Measurements from ENCODE around the gene AP5S1.
"Not testable (repeated sequence)": the region's sequence is repeated elsewhere in the genome, so short reads cannot be mapped to it uniquely, and the experiment has no call there.

The AP5S1 gene

DNA sequence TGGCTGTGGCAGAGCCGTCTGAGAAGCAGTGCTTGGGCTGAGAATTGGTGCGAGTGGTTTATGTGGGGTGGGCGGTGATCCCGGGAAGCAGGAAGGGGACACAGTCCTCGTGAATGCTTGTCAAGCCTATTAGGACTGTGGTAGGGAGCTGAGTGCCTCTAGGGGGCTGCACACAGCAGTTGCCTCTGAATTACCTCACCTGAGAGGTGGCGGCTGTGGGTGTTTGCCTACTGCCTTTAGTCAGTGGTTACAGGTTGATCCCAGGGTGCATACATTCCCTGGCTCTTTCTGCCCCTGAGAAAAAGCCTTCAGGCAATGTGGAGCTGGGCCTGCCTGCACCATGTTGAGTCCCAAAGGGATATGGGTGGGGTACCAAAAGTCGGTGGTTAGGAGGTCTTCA is 5.2 kb downstream of the AP5S1 start:
- no peak overlapping the region for H3K4me3 Mint-ChIP-seq
- H3K36me3 Mint-ChIP-seq (ENCODE audit: low read depth): peaks cover 13% of the 10 kb centered on the region
- H3K27ac Mint-ChIP-seq: no peak overlapping the region
- H3K9me3 Mint-ChIP-seq: no peaks in the 10 kb centered on the region
- no peak for DNase-seq (ENCODE audit: low spot score)
- peaks cover 7% of the 10 kb centered on the region for H3K4me1 Mint-ChIP-seq (ENCODE audit: low read depth)
- H3K27me3 Mint-ChIP-seq (ENCODE audit: low read depth): no peaks in the 10 kb centered on the region

- Mint-ChIP-seq H3K27me3 (ENCODE audit: low read depth) (no peaks in the 10 kb centered on the region), H3K4me3 (no peak overlapping the region), H3K9me3 (no peaks in the 10 kb centered on the region), H3K27ac (no peak overlapping the region), H3K36me3 (ENCODE audit: low read depth) (peaks cover 13% of the 10 kb centered on the region), H3K4me1 (ENCODE audit: low read depth) (peaks cover 5% of the 10 kb centered on the region)
- DNase-seq (ENCODE audit: low spot score): no peak
Observed at GRCh38 chr20:3826420-3826819, 6.1 kb downstream of the AP5S1 start.

GRCh38 chr20:3828798-3829197 is 8.5 kb downstream of the AP5S1 start:
- Mint-ChIP-seq H3K27ac (no peak overlapping the region), H3K9me3 (no peaks in the 10 kb centered on the region), H3K4me3 (no peak overlapping the region), H3K4me1 (ENCODE audit: low read depth) (no peaks in the 10 kb centered on the region), H3K27me3 (ENCODE audit: low read depth) (no peaks in the 10 kb centered on the region), H3K36me3 (ENCODE audit: low read depth) (peaks cover 9% of the 10 kb centered on the region)
- DNase-seq (ENCODE audit: low spot score): no peak

- H3K4me1 Mint-ChIP-seq (ENCODE audit: low read depth); H3K36me3 Mint-ChIP-seq (ENCODE audit: low read depth); DNase-seq (ENCODE audit: low spot score); H3K4me3 Mint-ChIP-seq; H3K27me3 Mint-ChIP-seq (ENCODE audit: low read depth); H3K27ac Mint-ChIP-seq; H3K9me3 Mint-ChIP-seq: not testable (repeated sequence)
Observed at GRCh38 chr20:3829891-3830290, 9.5 kb downstream of the AP5S1 start.

- peaks cover 11% of the 10 kb centered on the region for H3K4me1 Mint-ChIP-seq (ENCODE audit: low read depth)
- H3K27ac Mint-ChIP-seq: no peak overlapping the region
- H3K9me3 Mint-ChIP-seq: no peaks in the 10 kb centered on the region
- no peaks in the 10 kb centered on the region for H3K36me3 Mint-ChIP-seq (ENCODE audit: low read depth)
- H3K4me3 Mint-ChIP-seq: no peak overlapping the region
- DNase-seq (ENCODE audit: low spot score): no peak
- no peaks in the 10 kb centered on the region for H3K27me3 Mint-ChIP-seq (ENCODE audit: low read depth)
Observed at GRCh38 chr20:3836132-3836531, 15.8 kb downstream of the AP5S1 start.

DNA sequence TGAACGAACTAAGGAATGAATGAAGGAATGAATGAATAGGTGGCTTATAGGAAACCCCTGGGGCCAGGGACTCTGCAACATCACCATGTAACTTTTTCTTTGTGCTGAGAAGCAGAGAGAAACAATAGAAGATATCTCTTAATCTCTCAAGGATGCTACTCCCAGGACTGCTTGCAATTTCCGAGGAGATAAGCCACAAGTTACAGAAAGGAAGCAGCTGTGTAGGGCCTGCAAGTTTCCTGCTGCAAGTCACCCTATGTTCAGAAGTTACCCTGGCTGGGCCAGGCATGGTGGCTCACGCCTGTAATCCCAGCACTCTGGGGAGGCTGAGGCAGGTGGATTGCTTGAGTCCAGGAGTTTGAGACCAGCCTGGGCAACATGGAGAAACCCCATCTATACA is 19.0 kb downstream of the AP5S1 start:
- no peaks in the 10 kb centered on the region for H3K36me3 Mint-ChIP-seq (ENCODE audit: low read depth)
- no peaks in the 10 kb centered on the region for H3K27me3 Mint-ChIP-seq (ENCODE audit: low read depth)
- no peak for DNase-seq (ENCODE audit: low spot score)
- H3K27ac Mint-ChIP-seq: peak overlapping the region; percentile 4
- no peaks in the 10 kb centered on the region for H3K9me3 Mint-ChIP-seq
- peaks cover 11% of the 10 kb centered on the region for H3K4me1 Mint-ChIP-seq (ENCODE audit: low read depth)
- peak overlapping the region; percentile 25 for H3K4me3 Mint-ChIP-seq

- not testable (repeated sequence) for DNase-seq (ENCODE audit: low spot score)
Observed at GRCh38 chr20:3840201-3840600, 19.9 kb downstream of the AP5S1 start.

GRCh38 chr20:3842348-3842930 is 22.1 kb downstream of the AP5S1 start:
- DNase-seq (ENCODE audit: low spot score): no peak
- no peaks in the 10 kb centered on the region for H3K9me3 Mint-ChIP-seq
- H3K4me1 Mint-ChIP-seq (ENCODE audit: low read depth): peaks cover 18% of the 10 kb centered on the region
- H3K27ac Mint-ChIP-seq: no peak overlapping the region
- peaks cover 2% of the 10 kb centered on the region for H3K36me3 Mint-ChIP-seq (ENCODE audit: low read depth)
- no peak overlapping the region for H3K4me3 Mint-ChIP-seq
- H3K27me3 Mint-ChIP-seq (ENCODE audit: low read depth): no peaks in the 10 kb centered on the region

More at GRCh38 chr20:3840201-3840600, 19.9 kb downstream of the AP5S1 start:
- not testable (repeated sequence) for H3K27ac Mint-ChIP-seq; H3K27me3 Mint-ChIP-seq (ENCODE audit: low read depth); H3K9me3 Mint-ChIP-seq; H3K36me3 Mint-ChIP-seq (ENCODE audit: low read depth); H3K4me3 Mint-ChIP-seq
- H3K4me1 Mint-ChIP-seq (ENCODE audit: low read depth): peaks cover 11% of the 10 kb centered on the region

DNA sequence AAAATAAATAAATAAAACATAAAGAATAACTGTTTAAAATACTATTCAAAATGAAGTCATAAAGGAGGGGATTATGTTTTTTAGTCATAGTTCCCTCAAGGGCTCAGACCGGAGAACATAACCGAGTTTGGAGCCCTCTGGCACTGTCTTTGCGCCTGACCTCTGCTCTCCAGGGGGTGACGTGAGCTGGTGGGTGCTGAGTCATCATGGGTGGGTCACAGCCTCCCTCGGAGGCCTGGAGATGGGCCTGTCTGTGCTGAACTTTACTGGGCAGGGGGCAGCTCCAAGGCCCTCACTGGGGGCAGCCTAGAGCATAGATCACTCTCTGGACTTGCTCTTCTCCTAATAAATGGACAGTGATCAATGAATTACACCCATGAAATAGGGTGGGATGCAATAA is 23.1 kb downstream of the AP5S1 start:
- DNase-seq (ENCODE audit: low spot score): no peak
- Mint-ChIP-seq H3K4me1 (ENCODE audit: low read depth) (peaks cover 23% of the 10 kb centered on the region), H3K4me3 (no peak overlapping the region), H3K27ac (no peak overlapping the region), H3K9me3 (no peaks in the 10 kb centered on the region), H3K36me3 (ENCODE audit: low read depth) (peaks cover 5% of the 10 kb centered on the region), H3K27me3 (ENCODE audit: low read depth) (no peaks in the 10 kb centered on the region)

- H3K36me3 Mint-ChIP-seq (ENCODE audit: low read depth); H3K9me3 Mint-ChIP-seq; H3K4me3 Mint-ChIP-seq; H3K27me3 Mint-ChIP-seq (ENCODE audit: low read depth); DNase-seq (ENCODE audit: low spot score); H3K27ac Mint-ChIP-seq: not testable (repeated sequence)
- H3K4me1 Mint-ChIP-seq (ENCODE audit: low read depth): peaks cover 24% of the 10 kb centered on the region
Observed at GRCh38 chr20:3843990-3844619, 23.8 kb downstream of the AP5S1 start.

DNA sequence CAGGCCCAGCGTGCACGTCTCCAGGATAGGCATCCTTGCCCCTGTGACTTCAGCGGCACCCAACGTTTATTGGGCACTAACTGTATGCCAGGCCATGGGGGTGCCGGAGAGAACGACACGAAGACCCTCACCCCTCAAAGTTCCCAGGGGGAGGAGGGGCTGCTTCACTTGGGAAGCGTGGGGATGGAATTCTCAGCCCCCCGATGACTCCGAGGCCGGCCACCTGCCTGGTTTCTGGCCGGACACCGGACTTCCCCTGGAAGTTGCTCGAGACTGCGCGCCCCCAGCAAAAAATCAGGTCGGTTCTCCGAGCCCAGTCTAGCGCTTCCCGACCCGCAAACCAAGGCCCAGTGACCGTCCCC is 26.0 kb downstream of the AP5S1 start:
- peaks cover 15% of the 10 kb centered on the region for H3K36me3 Mint-ChIP-seq (ENCODE audit: low read depth)
- no peaks in the 10 kb centered on the region for H3K27me3 Mint-ChIP-seq (ENCODE audit: low read depth)
- H3K9me3 Mint-ChIP-seq: no peaks in the 10 kb centered on the region
- peak overlapping the region; percentile 82 for H3K27ac Mint-ChIP-seq
- no peak for DNase-seq (ENCODE audit: low spot score)
- peaks cover 18% of the 10 kb centered on the region for H3K4me1 Mint-ChIP-seq (ENCODE audit: low read depth)
- peak overlapping the region; percentile 90 for H3K4me3 Mint-ChIP-seq

DNA sequence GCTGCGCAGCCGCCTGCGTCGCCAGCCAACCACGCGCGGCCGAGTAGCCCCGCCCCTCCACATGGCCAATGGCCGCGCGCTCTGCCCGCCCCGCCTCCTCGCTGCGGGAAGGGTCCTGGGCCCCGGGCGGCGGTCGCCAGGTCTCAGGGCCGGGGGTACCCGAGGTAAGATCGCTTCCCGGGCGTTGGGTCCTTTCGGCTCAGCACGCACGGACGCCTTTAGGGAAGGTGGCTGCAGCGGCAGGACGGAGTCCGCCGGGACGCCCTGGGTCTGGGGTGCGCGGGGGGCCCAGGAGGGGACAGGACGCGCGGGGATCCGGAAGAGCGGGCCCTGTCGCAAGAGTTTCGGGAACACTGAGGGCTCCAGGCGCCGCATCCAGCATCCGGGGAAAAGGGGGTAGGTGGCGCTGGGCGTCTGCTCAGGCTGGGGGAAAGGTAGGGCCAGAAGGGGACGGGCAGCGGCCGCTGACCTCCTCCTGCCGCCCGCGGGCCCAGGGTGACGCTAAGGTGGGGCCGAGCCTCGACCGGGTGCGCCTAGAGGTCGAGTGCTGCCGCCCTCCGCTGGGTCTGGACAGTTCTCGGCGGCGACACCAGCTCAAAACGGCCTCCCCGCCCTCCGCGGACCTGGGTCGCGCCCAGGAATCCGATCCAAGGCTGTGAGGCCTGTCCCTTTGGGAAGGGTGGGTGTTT is 26.5 kb downstream of the AP5S1 start, which contains the start of gene MAVS:
Gene MAVS (plus strand): TSS at position 95 of the 689 bp plus-strand sequence. CDS start 7,791 bp downstream, outside the sequence.
- Mint-ChIP-seq H3K4me3 (peak within 1 kb of the TSS; percentile 90), H3K9me3 (no peaks in the 10 kb centered on the region), H3K36me3 (ENCODE audit: low read depth) (peaks cover 15% of the 10 kb centered on the region), H3K4me1 (ENCODE audit: low read depth) (peaks cover 18% of the 10 kb centered on the region), H3K27ac (peak within 1 kb of the TSS; percentile 82), H3K27me3 (ENCODE audit: low read depth) (no peaks in the 10 kb centered on the region)
- DNase-seq (ENCODE audit: low spot score): peak; percentile 90

DNA sequence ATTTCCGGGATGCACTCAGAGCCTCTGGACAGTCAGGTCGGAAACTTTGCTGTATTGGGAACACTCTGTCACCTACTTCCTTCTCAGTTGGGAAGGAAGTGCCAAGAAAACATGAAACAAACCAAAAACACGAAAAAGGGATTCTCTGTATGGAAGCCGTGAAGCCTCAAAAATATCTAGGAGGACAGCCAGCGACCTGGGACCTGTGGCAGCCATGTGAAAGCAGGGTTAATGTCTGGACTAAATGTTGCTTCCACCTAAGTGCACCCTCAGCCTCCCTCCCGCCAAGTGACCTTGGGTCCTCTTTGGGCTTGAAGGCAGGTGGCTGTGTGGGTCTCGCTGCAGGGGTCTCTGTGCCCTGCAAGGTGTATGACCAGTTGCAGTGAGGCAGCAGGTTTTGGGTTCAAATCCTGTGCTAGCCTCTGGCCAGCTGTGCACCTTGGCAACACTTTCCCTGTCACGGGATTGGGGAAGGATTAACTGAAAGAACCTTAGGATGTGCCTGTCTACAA is 27.1 kb downstream of the AP5S1 start:
- Mint-ChIP-seq H3K36me3 (ENCODE audit: low read depth) (peaks cover 15% of the 10 kb centered on the region), H3K27ac (peak overlapping the region; percentile 79), H3K4me3 (peak overlapping the region; percentile 90), H3K4me1 (ENCODE audit: low read depth) (peaks cover 18% of the 10 kb centered on the region), H3K9me3 (no peaks in the 10 kb centered on the region), H3K27me3 (ENCODE audit: low read depth) (no peaks in the 10 kb centered on the region)
- DNase-seq (ENCODE audit: low spot score): no peak

- H3K4me1 Mint-ChIP-seq (ENCODE audit: low read depth): peaks cover 18% of the 10 kb centered on the region
- H3K9me3 Mint-ChIP-seq: no peaks in the 10 kb centered on the region
- H3K27ac Mint-ChIP-seq: peak overlapping the region; percentile 64
- H3K27me3 Mint-ChIP-seq (ENCODE audit: low read depth): no peaks in the 10 kb centered on the region
- H3K4me3 Mint-ChIP-seq: peak overlapping the region; percentile 90
- peaks cover 15% of the 10 kb centered on the region for H3K36me3 Mint-ChIP-seq (ENCODE audit: low read depth)
- no peak for DNase-seq (ENCODE audit: low spot score)
Observed at GRCh38 chr20:3848565-3848964, 28.2 kb downstream of the AP5S1 start.

Data from T-helper 2 cell treated with Interferon-gamma antibody and Interleukin-4, amounts not matched to agents 5 μg/mL and 100 μg/mL, for 36 hours (primary cell).